Neural progenitor cell (in vitro differentiated cells): ENCODE results near the gene DHRS12. TPM values are rescaled to one million over a fixed set of nuclear protein-coding genes. Genes with fewer than 3 reads are reported as not detected.

Source experiments
- DNase-seq: peaks from one replicate; pipeline ENCODE4 v3.0.0-alpha.2; 2016; ENCODE audit warnings: low spot score
- H2AFZ ChIP-seq: fragments of 200-600 bp; sonication (generic); replicated peaks from 2 replicates; pipeline ENCODE4 v1.6.1; 2016; ENCODE audit warnings: antibody characterized with exemption
- H3F3A ChIP-seq: fragments of 200-600 bp; sonication (generic); 2 replicates; pipeline ENCODE4 v1.6.1; 2016; ENCODE audit warnings: antibody characterized with exemption, low read depth
- H3K27ac ChIP-seq: fragments of 200-600 bp; sonication (generic); 2 replicates; pipeline ENCODE4 v1.5.1; 2016; ENCODE audit warnings: mild to moderate bottlenecking
- H3K27me3 ChIP-seq: fragments of 200-600 bp; sonication (generic); 2 replicates; pipeline ENCODE4 v1.6.1; 2016; ENCODE audit warnings: mild to moderate bottlenecking, moderate library complexity
- H3K36me3 ChIP-seq: fragments of 200-600 bp; sonication (generic); 2 replicates; pipeline ENCODE4 v1.5.1; 2016
- H3K4me1 ChIP-seq: fragments of 200-600 bp; sonication (generic); 2 replicates; pipeline ENCODE4 v1.6.1; 2016; ENCODE audit warnings: mixed run types
- H3K4me2 ChIP-seq: fragments of 200-600 bp; sonication (generic); 2 replicates; pipeline ENCODE4 v1.6.1; 2016
- H3K4me3 ChIP-seq: fragments of 200-600 bp; sonication (generic); 2 replicates; pipeline ENCODE4 v1.5.1; 2016
- H3K79me2 ChIP-seq: fragments of 200-600 bp; sonication (generic); 2 replicates; pipeline ENCODE4 v1.6.1; 2016; ENCODE audit warnings: low read depth
- H3K9ac ChIP-seq: fragments of 200-600 bp; sonication (generic); 2 replicates; pipeline ENCODE4 v1.6.1; 2016
- H3K9me3 ChIP-seq: fragments of 200-600 bp; sonication (generic); 2 replicates; pipeline ENCODE4 v1.5.1; 2016; ENCODE audit warnings: low read depth
- H4K20me1 ChIP-seq: fragments of 200-600 bp; sonication (generic); 2 replicates; pipeline ENCODE4 v1.6.1; 2016; ENCODE audit warnings: low read depth
- H3K27ac Mint-ChIP-seq: 3 replicates; pipeline ENCODE4 v1.8.0; 2021; ENCODE audit warnings: mixed read lengths
- H3K27me3 Mint-ChIP-seq: 2 replicates; pipeline ENCODE4 v1.8.0; 2022; ENCODE audit warnings: low read depth, mild to moderate bottlenecking, inconsistent platforms, moderate library complexity, mixed read lengths; ENCODE audit not compliant: insufficient read depth
- H3K36me3 Mint-ChIP-seq: 3 replicates; pipeline ENCODE4 v1.8.0; 2021; ENCODE audit warnings: mixed read lengths
- H3K4me1 Mint-ChIP-seq: 3 replicates; pipeline ENCODE4 v1.8.0; 2021; ENCODE audit warnings: mixed read lengths
- H3K4me3 Mint-ChIP-seq: 3 replicates; pipeline ENCODE4 v1.8.0; 2021; ENCODE audit warnings: mild to moderate bottlenecking, moderate library complexity, mixed read lengths
- H3K9me3 Mint-ChIP-seq: 3 replicates; pipeline ENCODE4 v1.8.0; 2020; ENCODE audit warnings: mixed read lengths
- CTCF ChIP-seq: fragments of 200-600 bp; sonication (generic); IDR thresholded peaks from 2 replicates; pipeline ENCODE4 v1.5.1; 2017; ENCODE audit warnings: antibody characterized with exemption, mild to moderate bottlenecking
- EZH2 ChIP-seq: fragments of 200-600 bp; sonication (generic); IDR thresholded peaks from 2 replicates; pipeline ENCODE4 v1.6.1; 2017; ENCODE audit warnings: antibody characterized with exemption, mild to moderate bottlenecking, moderate library complexity
- EZH2phosphoT487 ChIP-seq: fragments of 200-600 bp; sonication (generic); IDR thresholded peaks from 2 replicates; pipeline ENCODE4 v1.6.1; 2017; ENCODE audit warnings: antibody characterized with exemption
- total RNA-seq: library from RNA; depleted of rRNA; stranded (reverse); fragments of >200 nt; gene quantifications from 2 replicates; pipeline ENCODE4 v1.2.3, GENCODE V29; 2015; ENCODE audit warnings: low replicate concordance

Gene DHRS12
- total RNA-seq, 1 donor from 2014 or later, result 5.2 TPM

DNA sequence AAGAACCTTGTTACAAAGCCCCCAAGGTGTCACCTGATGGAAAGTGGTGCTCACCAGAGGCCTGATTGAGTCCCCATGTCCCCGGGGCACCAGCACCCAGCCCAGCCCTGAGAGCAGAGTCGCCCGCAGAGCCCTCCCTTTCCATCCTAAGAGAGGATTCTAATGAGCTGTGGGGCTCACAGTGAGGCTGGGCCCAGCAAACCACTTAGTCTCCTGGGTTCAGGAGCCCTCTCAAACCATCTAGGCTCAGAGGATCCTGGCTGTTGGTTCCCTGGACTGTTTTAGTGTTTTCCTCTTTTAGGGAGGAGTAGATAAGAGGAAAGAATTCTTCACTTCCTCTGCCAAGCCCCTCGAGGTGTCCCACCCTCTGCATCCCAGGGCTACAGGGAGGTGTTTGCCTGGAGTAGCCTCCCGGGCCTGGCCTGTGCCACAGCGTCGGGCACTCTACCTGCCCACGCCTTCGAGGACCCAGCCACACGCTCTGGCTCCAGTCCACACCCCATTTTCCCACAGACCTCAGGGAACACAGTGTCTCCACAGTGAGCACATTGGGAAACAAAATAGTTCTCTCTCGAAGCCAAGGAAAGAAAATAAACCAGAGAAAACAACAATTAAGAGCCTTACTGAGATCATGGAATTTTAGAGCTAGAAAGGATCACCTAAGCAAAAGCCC, 34.4 kb downstream of the DHRS12 start:
- H2AFZ ChIP-seq, result no peak overlapping the region
- H3K4me3 ChIP-seq, result no peak overlapping the region
- TF ChIP-seq EZH2phosphoT487 (no peak), EZH2 (no peak)
- H3K36me3 ChIP-seq, result no peaks in the 10 kb centered on the region
- Mint-ChIP-seq H3K27ac (no peak overlapping the region), H3K4me3 (no peak overlapping the region), H3K9me3 (no peaks in the 10 kb centered on the region), H3K36me3 (peaks cover 19% of the 10 kb centered on the region), H3K27me3 (peaks cover 14% of the 10 kb centered on the region), H3K4me1 (peaks cover 14% of the 10 kb centered on the region)
- no peak for DNase-seq
- no peaks in the 10 kb centered on the region for H3K79me2 ChIP-seq
- H3K27ac ChIP-seq, result no peak overlapping the region
- H3F3A ChIP-seq, result peaks cover 7% of the 10 kb centered on the region
- H3K9me3 ChIP-seq, result no peaks in the 10 kb centered on the region
- no peak overlapping the region for H3K9ac ChIP-seq
- no peaks in the 10 kb centered on the region for H3K4me1 ChIP-seq
- H3K4me2 ChIP-seq, result no peak overlapping the region
- H3K27me3 ChIP-seq, result no peaks in the 10 kb centered on the region
- H4K20me1 ChIP-seq, result no peaks in the 10 kb centered on the region

GRCh38 chr13:51768976-51769375, 35.0 kb downstream of the DHRS12 start:
- H3K27me3 ChIP-seq, result no peaks in the 10 kb centered on the region
- no peak overlapping the region for H3K4me3 ChIP-seq
- Mint-ChIP-seq H3K36me3 (peaks cover 19% of the 10 kb centered on the region), H3K27ac (no peak overlapping the region), H3K9me3 (no peaks in the 10 kb centered on the region), H3K4me1 (peaks cover 18% of the 10 kb centered on the region), H3K27me3 (peaks cover 17% of the 10 kb centered on the region), H3K4me3 (no peak overlapping the region)
- H3K79me2 ChIP-seq, result no peaks in the 10 kb centered on the region
- TF ChIP-seq EZH2, result no peak
- no peak for TF ChIP-seq EZH2phosphoT487
- TF ChIP-seq CTCF, result no peak
- no peak overlapping the region for H3K9ac ChIP-seq
- no peak overlapping the region for H3K27ac ChIP-seq
- no peaks in the 10 kb centered on the region for H4K20me1 ChIP-seq
- no peaks in the 10 kb centered on the region for H3K36me3 ChIP-seq
- no peaks in the 10 kb centered on the region for H3K9me3 ChIP-seq
- H3K4me1 ChIP-seq, result no peaks in the 10 kb centered on the region
- H3F3A ChIP-seq, result peaks cover 7% of the 10 kb centered on the region
- DNase-seq, result no peak
- H2AFZ ChIP-seq, result no peak overlapping the region
- H3K4me2 ChIP-seq, result no peak overlapping the region

- Histone ChIP-seq H2AFZ (no peak overlapping the region), H3K4me3 (no peak overlapping the region), H4K20me1 (no peaks in the 10 kb centered on the region), H3K36me3 (no peaks in the 10 kb centered on the region), H3K9ac (no peak overlapping the region), H3K79me2 (no peaks in the 10 kb centered on the region), H3F3A (peaks cover 7% of the 10 kb centered on the region), H3K27me3 (no peaks in the 10 kb centered on the region), H3K4me1 (no peaks in the 10 kb centered on the region), H3K27ac (no peak overlapping the region), H3K9me3 (no peaks in the 10 kb centered on the region), H3K4me2 (no peak overlapping the region)
- H3K27me3 Mint-ChIP-seq, result peaks cover 17% of the 10 kb centered on the region
- H3K4me3 Mint-ChIP-seq, result no peak overlapping the region
- TF ChIP-seq CTCF (peak; percentile 67), EZH2phosphoT487 (no peak), EZH2 (no peak)
- no peak overlapping the region for H3K27ac Mint-ChIP-seq
- DNase-seq, result peak; percentile 66
- H3K36me3 Mint-ChIP-seq, result peaks cover 19% of the 10 kb centered on the region
- no peaks in the 10 kb centered on the region for H3K9me3 Mint-ChIP-seq
- peaks cover 20% of the 10 kb centered on the region for H3K4me1 Mint-ChIP-seq
These were observed 35.5 kb downstream of the DHRS12 start for GRCh38 chr13:51768378-51768921.

- DNase-seq, result peak; percentile 54
- H3K9ac ChIP-seq, result no peak overlapping the region
These were observed 36.9 kb downstream of the DHRS12 start for GRCh38 chr13:51767100-51767499.

More at GRCh38 chr13:51767100-51767499, 36.9 kb downstream of the DHRS12 start:
- H3K36me3 Mint-ChIP-seq, result peaks cover 24% of the 10 kb centered on the region
- H3K27me3 ChIP-seq, result no peaks in the 10 kb centered on the region
- no peak overlapping the region for H3K4me3 ChIP-seq
- H3F3A ChIP-seq, result peaks cover 7% of the 10 kb centered on the region
- no peaks in the 10 kb centered on the region for H3K36me3 ChIP-seq
- no peak for TF ChIP-seq EZH2
- no peak for TF ChIP-seq EZH2phosphoT487
- peak; percentile 53 for TF ChIP-seq CTCF
- no peak overlapping the region for H3K4me2 ChIP-seq
- H2AFZ ChIP-seq, result no peak overlapping the region
- no peaks in the 10 kb centered on the region for H4K20me1 ChIP-seq
- no peaks in the 10 kb centered on the region for H3K9me3 Mint-ChIP-seq
- H3K4me1 Mint-ChIP-seq, result peaks cover 20% of the 10 kb centered on the region
- no peaks in the 10 kb centered on the region for H3K79me2 ChIP-seq
- H3K9me3 ChIP-seq, result no peaks in the 10 kb centered on the region
- H3K4me1 ChIP-seq, result no peaks in the 10 kb centered on the region
- peaks cover 17% of the 10 kb centered on the region for H3K27me3 Mint-ChIP-seq
- H3K27ac ChIP-seq, result no peak overlapping the region
- peak overlapping the region; percentile 27 for H3K27ac Mint-ChIP-seq
- H3K4me3 Mint-ChIP-seq, result no peak overlapping the region
